ENCODE measurements around the gene UMOD.

UMOD gene

GRCh38 chr16:20302389-20302788 is 50.1 kb downstream of the UMOD start:
- DNase-seq (ENCODE audit: low read depth in 1 of 2, low spot score in 1 of 2): no peak

- DNase-seq (ENCODE audit: low read depth in 1 of 2, low spot score in 1 of 2): no peak
Measured at GRCh38 chr16:20301840-20302239, 50.7 kb downstream of the UMOD start.

GRCh38 chr16:20300312-20301097 is 52.0 kb downstream of the UMOD start:
- DNase-seq (ENCODE audit: low read depth in 1 of 2, low spot score in 1 of 2): no peak

GRCh38 chr16:20298452-20298851 is 54.1 kb downstream of the UMOD start:
- DNase-seq (ENCODE audit: low read depth in 1 of 2, low spot score in 1 of 2): no peak

- DNase-seq (ENCODE audit: low read depth in 1 of 2, low spot score in 1 of 2): no peak
Measured at GRCh38 chr16:20291208-20292206, 61.0 kb downstream of the UMOD start.

- DNase-seq (ENCODE audit: low read depth in 1 of 2, low spot score in 1 of 2): no peak
Measured at GRCh38 chr16:20289571-20289970, 62.9 kb downstream of the UMOD start.

- no peak for DNase-seq (ENCODE audit: low read depth in 1 of 2, low spot score in 1 of 2)
Measured at GRCh38 chr16:20285993-20286499, 66.5 kb downstream of the UMOD start.

All from activated T-helper 1 cell treated with anti-CD3 and anti-CD28 coated beads, Interleukin-2, amount 50 U/mL, for 16 hours (primary cell).